ENCODE data around the gene ATP9B. TPM values are rescaled to one million over a fixed set of nuclear protein-coding genes. Genes with fewer than 3 reads are reported as not detected.

Gene ATP9B
- total and polyA plus RNA-seq, 7 donors = 6.5 to 66.5 (median 28.1) TPM

DNA sequence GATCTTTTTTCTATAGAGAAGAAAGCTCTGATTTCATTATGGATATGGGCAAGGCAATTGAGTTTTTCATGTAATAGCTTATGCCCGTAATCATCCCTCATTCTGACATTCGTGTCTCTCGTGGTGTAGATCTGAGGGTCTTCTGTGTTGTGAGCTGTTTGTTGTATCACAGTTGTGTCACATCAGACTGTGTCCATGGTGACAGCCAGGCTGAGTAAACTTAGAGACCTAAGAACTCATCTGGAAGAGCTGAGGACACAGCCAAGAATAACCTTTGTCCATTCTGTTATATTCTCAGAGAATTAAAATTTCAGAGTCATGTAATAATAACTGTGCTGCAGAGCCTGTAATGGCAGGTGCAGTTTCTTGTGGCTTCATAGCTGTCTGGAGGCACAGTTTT lies 116.5 kb downstream of the ATP9B start:
- no peak for DNase-seq
- 92 to 95% methylated on average over 3 of the region's 3 CpGs for WGBS, 2 donors
- intact Hi-C loops (cut with DNase I) = no loop called here
- Histone ChIP-seq H3K4me1 (no peaks in the 10 kb centered on the region), H3K9me3 (no peaks in the 10 kb centered on the region), H3K36me3 (peaks cover 0 to 7% (median 0%) of the 10 kb centered on the region in 4 donors), H3K4me3 (no peak overlapping the region), H3K27ac (no peak overlapping the region), H3K27me3 (no peaks in the 10 kb centered on the region)
- no peak for TF ChIP-seq POLR2A (IDR thresholded peaks at IDR 0.05)
- TF ChIP-seq EP300 (IDR thresholded peaks at IDR 0.05) = no peak
- TF ChIP-seq, protein P1, sequence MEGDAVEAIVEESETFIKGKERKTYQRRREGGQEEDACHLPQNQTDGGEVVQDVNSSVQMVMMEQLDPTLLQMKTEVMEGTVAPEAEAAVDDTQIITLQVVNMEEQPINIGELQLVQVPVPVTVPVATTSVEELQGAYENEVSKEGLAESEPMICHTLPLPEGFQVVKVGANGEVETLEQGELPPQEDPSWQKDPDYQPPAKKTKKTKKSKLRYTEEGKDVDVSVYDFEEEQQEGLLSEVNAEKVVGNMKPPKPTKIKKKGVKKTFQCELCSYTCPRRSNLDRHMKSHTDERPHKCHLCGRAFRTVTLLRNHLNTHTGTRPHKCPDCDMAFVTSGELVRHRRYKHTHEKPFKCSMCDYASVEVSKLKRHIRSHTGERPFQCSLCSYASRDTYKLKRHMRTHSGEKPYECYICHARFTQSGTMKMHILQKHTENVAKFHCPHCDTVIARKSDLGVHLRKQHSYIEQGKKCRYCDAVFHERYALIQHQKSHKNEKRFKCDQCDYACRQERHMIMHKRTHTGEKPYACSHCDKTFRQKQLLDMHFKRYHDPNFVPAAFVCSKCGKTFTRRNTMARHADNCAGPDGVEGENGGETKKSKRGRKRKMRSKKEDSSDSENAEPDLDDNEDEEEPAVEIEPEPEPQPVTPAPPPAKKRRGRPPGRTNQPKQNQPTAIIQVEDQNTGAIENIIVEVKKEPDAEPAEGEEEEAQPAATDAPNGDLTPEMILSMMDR (IDR thresholded peaks at IDR 0.05) = no peak
- no peak for TF ChIP-seq POLR2AphosphoS5 (IDR thresholded peaks at IDR 0.05)

DNA sequence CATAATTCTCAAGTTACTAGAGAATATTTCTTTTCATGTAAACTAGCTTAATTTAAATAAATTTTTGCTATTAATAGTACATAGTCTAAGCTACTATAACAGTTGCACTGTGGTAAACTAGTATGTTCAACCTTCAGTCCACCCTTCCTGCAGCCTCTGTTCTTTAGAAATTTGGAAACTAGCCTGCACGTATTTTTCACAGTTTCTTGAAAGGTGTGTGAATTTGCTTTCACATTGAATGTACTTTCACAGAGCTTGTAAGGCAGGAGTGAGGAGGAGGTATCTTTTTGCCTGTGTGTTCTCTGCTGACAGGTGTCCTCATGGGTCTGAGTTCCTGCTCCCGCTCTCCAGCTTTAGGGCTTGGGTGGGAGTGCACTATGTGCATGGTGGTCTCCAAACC lies 117.5 kb downstream of the ATP9B start:
- Histone ChIP-seq H3K27me3 (no peaks in the 10 kb centered on the region), H3K27ac (no peak overlapping the region), H3K4me1 (no peaks in the 10 kb centered on the region), H3K4me3 (no peak overlapping the region), H3K9me3 (no peaks in the 10 kb centered on the region), H3K36me3 (peaks cover 0 to 7% (median 0%) of the 10 kb centered on the region in 4 donors)
- no peak for DNase-seq
- no peak for TF ChIP-seq EP300 (IDR thresholded peaks at IDR 0.05)
- TF ChIP-seq POLR2AphosphoS5 (IDR thresholded peaks at IDR 0.05) = no peak
- TF ChIP-seq, protein P1 (IDR thresholded peaks at IDR 0.05) = no peak
- TF ChIP-seq POLR2A (IDR thresholded peaks at IDR 0.05) = no peak
- intact Hi-C loops (cut with DNase I) = no loop called here
- WGBS, 2 donors = 88 to 91% methylated on average over 2 of the region's 2 CpGs

DNA sequence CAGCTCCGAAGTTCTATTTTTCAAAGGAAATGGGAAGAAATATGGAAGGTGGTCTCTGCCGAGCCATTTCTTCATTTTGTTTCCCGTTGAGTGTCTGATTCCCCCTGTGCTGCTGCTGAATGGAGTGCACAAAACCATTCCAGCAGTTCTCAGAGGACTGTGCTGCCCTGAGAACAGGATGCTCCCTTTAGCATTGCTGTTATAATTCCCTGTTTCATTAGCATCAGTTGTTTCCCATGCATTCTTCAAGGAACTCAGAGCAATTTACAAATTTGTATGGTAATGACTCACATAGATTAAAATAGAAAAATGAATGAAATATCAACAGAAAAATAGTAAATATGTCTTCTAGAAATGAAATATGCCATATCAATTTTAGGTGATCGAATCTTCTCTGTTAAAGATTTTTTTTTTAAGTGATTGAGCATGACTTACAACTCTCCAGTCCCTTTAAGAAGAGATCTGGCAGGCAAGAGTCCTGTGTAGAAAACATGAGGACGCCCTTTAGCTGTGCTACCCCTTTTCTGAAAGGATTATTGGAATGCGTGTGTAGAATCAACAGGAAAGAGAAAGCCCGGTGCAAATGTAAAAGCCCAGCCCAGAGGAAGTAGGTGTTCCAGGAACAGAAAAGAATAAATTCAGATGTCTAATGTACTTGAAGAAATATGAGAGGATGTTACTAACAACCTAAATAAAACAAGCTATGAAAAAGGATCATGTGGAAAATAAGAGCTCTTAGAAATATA lies 118.5 kb downstream of the ATP9B start:
- Histone ChIP-seq H3K27me3 (no peaks in the 10 kb centered on the region), H3K4me1 (no peaks in the 10 kb centered on the region), H3K4me3 (no peak overlapping the region), H3K9me3 (no peaks in the 10 kb centered on the region), H3K36me3 (peaks cover 0 to 7% (median 0%) of the 10 kb centered on the region in 4 donors), H3K27ac (no peak overlapping the region)
- TF ChIP-seq EP300 (IDR thresholded peaks at IDR 0.05) = no peak
- TF ChIP-seq, protein P1 (IDR thresholded peaks at IDR 0.05) = no peak
- TF ChIP-seq POLR2A (IDR thresholded peaks at IDR 0.05) = no peak
- no peak for DNase-seq
- intact Hi-C loops (cut with DNase I) = no loop called here
- WGBS, 2 donors = 82 to 89% methylated on average over 7 of the region's 7 CpGs

DNA sequence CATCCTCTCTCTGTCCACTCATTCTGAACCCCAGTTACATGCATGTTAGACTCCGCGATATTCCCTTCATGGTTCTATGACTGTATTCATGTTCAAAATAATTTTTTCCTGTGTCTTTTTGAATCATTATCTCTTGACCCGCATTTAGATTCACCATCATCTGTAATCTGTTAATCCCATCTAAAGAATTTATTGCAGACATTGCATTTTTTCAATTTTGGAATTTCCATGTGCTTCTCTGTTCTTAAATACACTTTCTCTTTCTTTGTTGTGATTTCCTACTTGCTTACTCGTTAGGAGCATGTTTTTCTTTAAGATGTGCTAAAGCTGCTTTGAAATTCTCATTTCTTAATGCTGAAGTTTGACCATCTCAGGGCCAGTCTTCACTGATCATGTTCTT lies 122.2 kb downstream of the ATP9B start:
- Histone ChIP-seq H3K9me3 (no peaks in the 10 kb centered on the region), H3K27ac (no peak overlapping the region), H3K4me3 (no peak overlapping the region), H3K36me3 (peaks cover 0 to 39% (median 0%) of the 10 kb centered on the region in 4 donors), H3K27me3 (no peaks in the 10 kb centered on the region), H3K4me1 (no peaks in the 10 kb centered on the region)
- intact Hi-C loops (cut with DNase I) = no loop called here
- 94 to 96% methylated on average over 4 of the region's 4 CpGs for WGBS, 2 donors
- TF ChIP-seq POLR2AphosphoS5 (IDR thresholded peaks at IDR 0.05) (no peak), EP300 (IDR thresholded peaks at IDR 0.05) (no peak), POLR2A (IDR thresholded peaks at IDR 0.05) (no peak)
- TF ChIP-seq, protein P1 (IDR thresholded peaks at IDR 0.05) = no peak
- DNase-seq = no peak

DNA sequence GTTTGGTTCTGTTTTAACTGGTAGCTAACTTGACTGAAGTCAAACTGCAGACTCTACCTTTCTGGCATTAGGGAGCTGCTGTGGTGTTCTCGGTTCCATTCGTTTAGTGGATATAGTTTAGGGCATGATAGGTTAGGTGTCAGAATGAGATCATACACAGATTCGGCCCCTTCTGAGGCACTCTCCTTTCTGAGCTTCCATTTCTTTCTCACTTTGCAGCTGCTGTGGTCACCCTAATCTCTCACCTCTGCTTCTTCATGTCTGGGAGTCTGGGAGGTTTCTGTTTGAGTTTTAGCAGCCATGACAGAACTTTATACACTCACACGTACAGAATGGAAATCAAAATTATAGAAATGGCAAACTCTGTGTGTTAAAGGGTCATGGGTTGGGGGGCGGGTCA lies 122.8 kb downstream of the ATP9B start:
- H3K36me3 ChIP-seq = peaks cover 0 to 39% (median 0%) of the 10 kb centered on the region in 4 donors
- 90 to 91% methylated on average over 5 of the region's 5 CpGs for WGBS, 2 donors

More for the DNA sequence above, 122.8 kb downstream of the ATP9B start:
- TF ChIP-seq, protein P1 (IDR thresholded peaks at IDR 0.05) = no peak
- no peak for TF ChIP-seq EP300 (IDR thresholded peaks at IDR 0.05)
- no peak for TF ChIP-seq POLR2AphosphoS5 (IDR thresholded peaks at IDR 0.05)
- no peak for TF ChIP-seq POLR2A (IDR thresholded peaks at IDR 0.05)
- H3K9me3 ChIP-seq = no peaks in the 10 kb centered on the region
- no peaks in the 10 kb centered on the region for H3K4me1 ChIP-seq
- no peak overlapping the region for H3K4me3 ChIP-seq
- DNase-seq = no peak
- no peak overlapping the region for H3K27ac ChIP-seq
- H3K27me3 ChIP-seq = no peaks in the 10 kb centered on the region
- intact Hi-C loops (cut with DNase I) = no loop called here

Measured in sigmoid colon (tissue), 7 donors.